Endothelial cell of umbilical vein (primary cell): ENCODE measurements around the gene AGBL5.

Source experiments
- EZH2 ChIP-seq: IDR thresholded peaks from 2 replicates; pipeline ENCODE4 v1.6.1; 2012; ENCODE audit warnings: borderline replicate concordance, low read depth, mild to moderate bottlenecking, moderate library complexity, low read length, inconsistent platforms; ENCODE audit not compliant: severe bottlenecking
- FOS ChIP-seq: IDR thresholded peaks from 2 replicates; pipeline ENCODE4 v1.6.1; 2011; ENCODE audit warnings: mild to moderate bottlenecking, low read length, moderate library complexity, borderline replicate concordance; ENCODE audit not compliant: insufficient read depth
- GATA2 ChIP-seq: IDR thresholded peaks from 2 replicates; pipeline ENCODE4 v1.7.0; 2011; ENCODE audit warnings: low read depth, mild to moderate bottlenecking, moderate library complexity, mixed read lengths, low read length; ENCODE audit not compliant: insufficient read length, insufficient read depth
- JUN ChIP-seq: IDR thresholded peaks from 2 replicates; pipeline ENCODE4 v1.6.1; 2011; ENCODE audit warnings: borderline replicate concordance, low read depth; ENCODE audit not compliant: insufficient read length, insufficient read depth
- MYC ChIP-seq: IDR thresholded peaks from one replicate; pipeline ENCODE4 v1.6.1; 2011; ENCODE audit warnings: mild to moderate bottlenecking, low read depth, low read length
- POLR2A ChIP-seq: IDR thresholded peaks from 2 replicates; pipeline ENCODE4 v1.6.1; 2012; ENCODE audit warnings: low read depth, mild to moderate bottlenecking, control low read depth, low read length
- POLR2AphosphoS5 ChIP-seq: IDR thresholded peaks from 2 replicates; pipeline ENCODE4 v1.6.1; 2012; ENCODE audit warnings: low read depth, mild to moderate bottlenecking, control low read depth, low read length, moderate library complexity; ENCODE audit not compliant: insufficient read depth
- TF ChIP-seq, protein P1 (sequence below), 2 donors: IDR thresholded peaks; 1 replicate in 1 of 2; 2 replicates in 1 of 2; pipeline ENCODE4 v1.5.1; 2011; ENCODE audit warnings: low read length in 2 of 2, mild to moderate bottlenecking in 2 of 2, moderate library complexity in 2 of 2, control low read depth in 1 of 2, inconsistent platforms in 1 of 2, low read depth in 1 of 2; ENCODE audit not compliant: insufficient read depth in 1 of 2; ENCODE audit errors: extremely low read depth in 1 of 2
- TF ChIP-seq, protein P2 (sequence below): IDR thresholded peaks from 2 replicates; pipeline ENCODE4 v1.6.1; 2011; ENCODE audit not compliant: insufficient read depth, insufficient read length

DNA sequence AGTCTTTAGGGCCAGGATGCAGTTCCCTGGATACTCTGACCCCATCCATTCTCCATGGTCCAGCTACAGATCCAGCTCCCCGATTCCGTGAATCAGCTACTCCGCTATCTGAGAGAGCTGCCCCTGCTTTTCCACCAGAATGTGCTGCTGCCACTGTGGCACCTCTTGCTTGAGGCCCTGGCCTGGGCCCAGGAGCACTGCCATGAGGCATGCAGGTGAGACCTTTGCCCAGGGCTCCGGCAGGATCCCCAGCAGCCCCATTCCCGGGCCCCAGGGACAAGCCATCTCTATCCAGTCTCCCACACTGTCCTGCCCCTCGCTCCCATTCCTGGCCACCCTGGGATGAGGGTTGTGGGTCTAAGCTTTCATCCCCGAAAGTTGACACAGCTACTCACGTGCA is 11.2 kb upstream of the AGBL5 start:
- TF ChIP-seq, protein P1, sequence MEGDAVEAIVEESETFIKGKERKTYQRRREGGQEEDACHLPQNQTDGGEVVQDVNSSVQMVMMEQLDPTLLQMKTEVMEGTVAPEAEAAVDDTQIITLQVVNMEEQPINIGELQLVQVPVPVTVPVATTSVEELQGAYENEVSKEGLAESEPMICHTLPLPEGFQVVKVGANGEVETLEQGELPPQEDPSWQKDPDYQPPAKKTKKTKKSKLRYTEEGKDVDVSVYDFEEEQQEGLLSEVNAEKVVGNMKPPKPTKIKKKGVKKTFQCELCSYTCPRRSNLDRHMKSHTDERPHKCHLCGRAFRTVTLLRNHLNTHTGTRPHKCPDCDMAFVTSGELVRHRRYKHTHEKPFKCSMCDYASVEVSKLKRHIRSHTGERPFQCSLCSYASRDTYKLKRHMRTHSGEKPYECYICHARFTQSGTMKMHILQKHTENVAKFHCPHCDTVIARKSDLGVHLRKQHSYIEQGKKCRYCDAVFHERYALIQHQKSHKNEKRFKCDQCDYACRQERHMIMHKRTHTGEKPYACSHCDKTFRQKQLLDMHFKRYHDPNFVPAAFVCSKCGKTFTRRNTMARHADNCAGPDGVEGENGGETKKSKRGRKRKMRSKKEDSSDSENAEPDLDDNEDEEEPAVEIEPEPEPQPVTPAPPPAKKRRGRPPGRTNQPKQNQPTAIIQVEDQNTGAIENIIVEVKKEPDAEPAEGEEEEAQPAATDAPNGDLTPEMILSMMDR (IDR thresholded peaks at IDR 0.05; ENCODE audit: extremely low read depth in 1 of 2, insufficient read depth in 1 of 2, low read depth in 1 of 2, low read length in 2 of 2) = no peak
- TF ChIP-seq, protein P2, sequence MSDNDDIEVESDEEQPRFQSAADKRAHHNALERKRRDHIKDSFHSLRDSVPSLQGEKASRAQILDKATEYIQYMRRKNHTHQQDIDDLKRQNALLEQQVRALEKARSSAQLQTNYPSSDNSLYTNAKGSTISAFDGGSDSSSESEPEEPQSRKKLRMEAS = no peak
- TF ChIP-seq POLR2A (no peak), MYC (no peak), EZH2 (no peak), POLR2AphosphoS5 (no peak), GATA2 (no peak), FOS (no peak), JUN (no peak)
